IPS-15b (cell line): ENCODE measurements around the gene BMP8A.
"Not testable (repeated sequence)": the region's sequence is repeated elsewhere in the genome, so short reads cannot be mapped to it uniquely, and the experiment has no call there.

ENCODE experiments used
- H3K27me3 ChIP-seq: one replicate; pipeline ENCODE4 v1.6.1; 2013; ENCODE audit warnings: low read length; ENCODE audit not compliant: control insufficient read depth, insufficient read depth
- H3K36me3 ChIP-seq: one replicate; pipeline ENCODE4 v1.6.1; 2013; ENCODE audit warnings: low read length; ENCODE audit not compliant: control insufficient read depth, insufficient read depth
- H3K4me1 ChIP-seq: one replicate; pipeline ENCODE4 v1.6.1; 2013; ENCODE audit warnings: mild to moderate bottlenecking, low read length; ENCODE audit not compliant: control insufficient read depth, insufficient read depth
- H3K4me3 ChIP-seq: one replicate; pipeline ENCODE4 v1.5.1; 2013; ENCODE audit warnings: low read depth, low read length
- H3K9ac ChIP-seq: one replicate; pipeline ENCODE4 v1.6.1; 2013; ENCODE audit warnings: low read depth, mild to moderate bottlenecking, low read length
- H3K9me3 ChIP-seq: one replicate; pipeline ENCODE4 v1.6.1; 2013; ENCODE audit warnings: mild to moderate bottlenecking, low read length; ENCODE audit not compliant: control insufficient read depth, insufficient read depth

The BMP8A gene

GRCh38 chr1:39466413-39467107, 24.9 kb upstream of the BMP8A start:
- no peak overlapping the region for H3K4me3 ChIP-seq
- no peak overlapping the region for H3K9ac ChIP-seq
- no peaks in the 10 kb centered on the region for H3K4me1 ChIP-seq
- H3K36me3 ChIP-seq, result peaks cover 20% of the 10 kb centered on the region
- H3K27me3 ChIP-seq, result no peaks in the 10 kb centered on the region
- no peaks in the 10 kb centered on the region for H3K9me3 ChIP-seq

- not testable (repeated sequence) for H3K4me1 ChIP-seq, H3K27me3 ChIP-seq, H3K4me3 ChIP-seq, H3K9me3 ChIP-seq, H3K9ac ChIP-seq
- peaks cover 20% of the 10 kb centered on the region for H3K36me3 ChIP-seq
Observed at GRCh38 chr1:39467108-39467720, 24.2 kb upstream of the BMP8A start.

- Histone ChIP-seq H3K9ac (no peak overlapping the region), H3K27me3 (no peaks in the 10 kb centered on the region), H3K4me3 (no peak overlapping the region), H3K36me3 (peaks cover 13% of the 10 kb centered on the region), H3K9me3 (no peaks in the 10 kb centered on the region), H3K4me1 (no peaks in the 10 kb centered on the region)
Observed at GRCh38 chr1:39469150-39469549, 22.3 kb upstream of the BMP8A start.

- Histone ChIP-seq H3K9ac (no peak overlapping the region), H3K4me3 (no peak overlapping the region), H3K4me1 (no peaks in the 10 kb centered on the region), H3K9me3 (no peaks in the 10 kb centered on the region), H3K27me3 (no peaks in the 10 kb centered on the region), H3K36me3 (peaks cover 13% of the 10 kb centered on the region)
Observed at GRCh38 chr1:39470040-39470439, 21.4 kb upstream of the BMP8A start.

GRCh38 chr1:39472826-39473225, 18.6 kb upstream of the BMP8A start:
- Histone ChIP-seq H3K36me3 (peaks cover 13% of the 10 kb centered on the region), H3K9ac (no peak overlapping the region), H3K4me1 (no peaks in the 10 kb centered on the region)

GRCh38 chr1:39473324-39473723, 18.1 kb upstream of the BMP8A start:
- Histone ChIP-seq H3K27me3 (no peaks in the 10 kb centered on the region), H3K9me3 (no peaks in the 10 kb centered on the region), H3K4me3 (no peak overlapping the region), H3K9ac (no peak overlapping the region), H3K36me3 (peaks cover 13% of the 10 kb centered on the region), H3K4me1 (no peaks in the 10 kb centered on the region)

More at GRCh38 chr1:39472826-39473225, 18.6 kb upstream of the BMP8A start:
- no peaks in the 10 kb centered on the region for H3K9me3 ChIP-seq
- H3K4me3 ChIP-seq, result no peak overlapping the region
- H3K27me3 ChIP-seq, result no peaks in the 10 kb centered on the region

GRCh38 chr1:39474810-39475209, 16.6 kb upstream of the BMP8A start:
- H3K9me3 ChIP-seq, result no peaks in the 10 kb centered on the region
- no peak overlapping the region for H3K9ac ChIP-seq
- no peaks in the 10 kb centered on the region for H3K4me1 ChIP-seq
- H3K4me3 ChIP-seq, result no peak overlapping the region
- H3K27me3 ChIP-seq, result no peaks in the 10 kb centered on the region
- peaks cover 2% of the 10 kb centered on the region for H3K36me3 ChIP-seq

GRCh38 chr1:39475551-39475950, 15.9 kb upstream of the BMP8A start:
- H3K27me3 ChIP-seq, H3K9ac ChIP-seq, H3K36me3 ChIP-seq, H3K9me3 ChIP-seq, H3K4me3 ChIP-seq, H3K4me1 ChIP-seq: not testable (repeated sequence)

GRCh38 chr1:39478126-39478915, 13.1 kb upstream of the BMP8A start:
- Histone ChIP-seq H3K36me3 (peaks cover 3% of the 10 kb centered on the region), H3K27me3 (no peaks in the 10 kb centered on the region), H3K4me3 (no peak overlapping the region), H3K9me3 (no peaks in the 10 kb centered on the region), H3K4me1 (no peaks in the 10 kb centered on the region), H3K9ac (no peak overlapping the region)

GRCh38 chr1:39481289-39481688, 10.1 kb upstream of the BMP8A start:
- no peak overlapping the region for H3K9ac ChIP-seq
- H3K36me3 ChIP-seq, result peaks cover 8% of the 10 kb centered on the region
- H3K27me3 ChIP-seq, result no peaks in the 10 kb centered on the region
- H3K4me1 ChIP-seq, result no peaks in the 10 kb centered on the region
- no peak overlapping the region for H3K4me3 ChIP-seq
- H3K9me3 ChIP-seq, result no peaks in the 10 kb centered on the region

- H3K27me3 ChIP-seq, result no peaks in the 10 kb centered on the region
- H3K4me1 ChIP-seq, result no peaks in the 10 kb centered on the region
- H3K9ac ChIP-seq, result no peak overlapping the region
- H3K4me3 ChIP-seq, result no peak overlapping the region
- H3K36me3 ChIP-seq, result peaks cover 8% of the 10 kb centered on the region
- no peaks in the 10 kb centered on the region for H3K9me3 ChIP-seq
Observed at GRCh38 chr1:39483276-39483675, 8.2 kb upstream of the BMP8A start.

GRCh38 chr1:39484564-39484963, 6.9 kb upstream of the BMP8A start:
- peaks cover 8% of the 10 kb centered on the region for H3K36me3 ChIP-seq
- H3K9ac ChIP-seq, result no peak overlapping the region
- no peaks in the 10 kb centered on the region for H3K4me1 ChIP-seq
- no peaks in the 10 kb centered on the region for H3K9me3 ChIP-seq
- no peak overlapping the region for H3K4me3 ChIP-seq
- H3K27me3 ChIP-seq, result peaks cover 6% of the 10 kb centered on the region
